PC-3 (cell line): Measurements from ENCODE around the gene THRB. TPM values are rescaled to one million over a fixed set of nuclear protein-coding genes. Genes with fewer than 3 reads are reported as not detected.

Experiments used
- ATAC-seq: fragments of 200-7000 bp; cut with Tn5 transposase; 2 replicates; pipeline ENCODE4 v1.9.1; 2020; ENCODE audit warnings: mild to moderate bottlenecking, moderate library complexity
- BruUV-seq: library from RNA; stranded (reverse); fragments of 400-500 nt; replicated peaks from 2 replicates; lab custom pipeline; 2021; lab: Mats Ljungman, UMichigan
- CTCF ChIA-PET: fragments of 300-600 bp; sonication (Branson Sonifier 250); formaldehyde crosslinking; loops from one replicate; lab custom pipeline; 2022; ENCODE audit warnings: antibody characterized with exemption; lab: Charles Lee
- POLR2A ChIA-PET: fragments of 300-600 bp; sonication (Branson Sonifier 250); formaldehyde crosslinking; loops from one replicate; lab custom pipeline; 2022; ENCODE audit warnings: antibody characterized with exemption; ENCODE audit not compliant: unreplicated experiment; lab: Charles Lee
- DNase-seq: peaks from one replicate; pipeline ENCODE4 v3.0.0-alpha.2; 2015
- H2AFZ ChIP-seq: fragments of 300-600 bp; sonication (generic); 2 replicates; pipeline ENCODE4 v1.6.0; 2016; ENCODE audit warnings: antibody characterized with exemption, low read length
- H3F3A ChIP-seq: fragments of 300-600 bp; sonication (generic); one replicate; pipeline ENCODE4 v1.6.0; 2017; ENCODE audit warnings: antibody characterized with exemption, low read length, control low read depth, mild to moderate bottlenecking; ENCODE audit not compliant: unreplicated experiment
- H3K27ac ChIP-seq: fragments of 300-600 bp; sonication (generic); 2 replicates; pipeline ENCODE4 v1.5.1; 2016; ENCODE audit warnings: mild to moderate bottlenecking, low read length
- H3K27me3 ChIP-seq: fragments of 300-600 bp; sonication (generic); 2 replicates; pipeline ENCODE4 v1.6.1; 2016; ENCODE audit warnings: low read length, mixed read lengths
- H3K36me3 ChIP-seq: fragments of 300-600 bp; sonication (generic); 2 replicates; pipeline ENCODE4 v1.6.1; 2016; ENCODE audit warnings: low read depth, mixed run types, low read length, mixed read lengths
- H3K4me1 ChIP-seq: fragments of 300-600 bp; sonication (generic); 2 replicates; pipeline ENCODE4 v1.5.1; 2016; ENCODE audit warnings: low read length; ENCODE audit not compliant: insufficient read depth
- H3K4me2 ChIP-seq: fragments of 300-600 bp; sonication (generic); 2 replicates; pipeline ENCODE4 v1.6.0; 2016; ENCODE audit warnings: low read length
- H3K4me3 ChIP-seq: fragments of 300-600 bp; sonication (generic); 2 replicates; pipeline ENCODE4 v1.5.1; 2016; ENCODE audit warnings: mild to moderate bottlenecking, low read length, mixed read lengths
- H3K79me2 ChIP-seq: fragments of 300-600 bp; sonication (generic); 2 replicates; pipeline ENCODE4 v1.6.1; 2017; ENCODE audit warnings: low read length, mixed read lengths
- H3K9ac ChIP-seq: fragments of 300-600 bp; sonication (generic); 2 replicates; pipeline ENCODE4 v1.6.0; 2016; ENCODE audit warnings: mild to moderate bottlenecking, low read length
- H3K9me2 ChIP-seq: fragments of 300-600 bp; sonication (generic); replicated peaks from 2 replicates; pipeline ENCODE4 v1.6.1; 2016; ENCODE audit warnings: mixed run types, low read length, mixed read lengths
- H3K9me3 ChIP-seq: fragments of 300-600 bp; sonication (generic); 2 replicates; pipeline ENCODE4 v1.6.1; 2016; ENCODE audit warnings: low read length, mixed read lengths
- H4K20me1 ChIP-seq: fragments of 300-600 bp; sonication (generic); 2 replicates; pipeline ENCODE4 v1.6.1; 2016; ENCODE audit warnings: low read length, mixed read lengths
- CTCF ChIP-seq: fragments of 300-600 bp; sonication (generic); conservative IDR thresholded peaks from 2 replicates; pipeline ENCODE4 v1.5.1; 2017; ENCODE audit warnings: antibody characterized with exemption, low read depth, mild to moderate bottlenecking, low read length
- EZH2 ChIP-seq: fragments of 300-600 bp; sonication (generic); IDR thresholded peaks from one replicate; pipeline ENCODE4 v1.6.1; 2017; ENCODE audit warnings: antibody characterized with exemption, mild to moderate bottlenecking, low read length; ENCODE audit not compliant: unreplicated experiment
- EZH2phosphoT487 ChIP-seq: fragments of 300-600 bp; sonication (generic); IDR thresholded peaks from 2 replicates; pipeline ENCODE4 v1.6.1; 2018; ENCODE audit warnings: mild to moderate bottlenecking, antibody characterized with exemption, low read length, borderline replicate concordance
- intact Hi-C: fragments of 100-400 bp; cut with micrococcal nuclease; formaldehyde crosslinking; loops from 2 replicates; pipeline ENCODE4 v1.9.0; 2023
- total RNA-seq: library from RNA; depleted of rRNA; stranded (reverse); fragments of >200 nt; gene quantifications from 2 replicates; pipeline ENCODE4 v1.2.3, GENCODE V29; 2014

Gene THRB
- total RNA-seq, 1 experiment from 2014 or later: 9.7 TPM

DNA sequence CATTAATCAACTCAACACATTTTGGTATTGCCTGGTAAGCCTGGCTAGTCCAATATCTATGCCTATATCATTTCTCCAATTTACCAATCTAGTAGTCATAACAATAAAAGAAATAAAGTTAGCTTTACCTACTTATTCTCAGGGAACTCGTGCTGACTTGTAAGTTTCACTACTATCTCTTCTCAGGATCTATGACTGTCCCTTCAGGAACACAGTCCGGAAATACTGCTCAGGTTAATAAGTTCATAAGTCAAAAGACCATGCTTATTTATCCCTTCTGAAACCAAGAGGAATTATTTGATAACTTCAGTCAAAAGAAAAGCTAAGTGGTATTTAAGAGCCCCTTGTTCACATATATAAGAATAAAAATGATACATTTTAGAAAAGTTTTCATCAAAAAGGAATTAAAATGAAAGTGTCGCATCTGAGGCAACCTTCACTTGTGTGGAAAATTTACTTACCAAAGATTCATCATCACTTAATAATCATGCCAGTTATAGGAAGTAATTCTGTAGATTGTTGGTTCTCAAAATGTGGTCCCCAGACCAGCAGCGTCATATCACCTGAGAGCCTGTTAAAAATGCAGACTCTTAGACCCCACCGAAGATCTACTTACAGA lies 15.5 kb upstream of the THRB start:
- H4K20me1 ChIP-seq: no peaks in the 10 kb centered on the region
- no peak overlapping the region for H3K4me3 ChIP-seq
- H3K27ac ChIP-seq: peak overlapping the region; percentile 82
- ChIA-PET CTCF (no interaction called here), POLR2A (no interaction called here)
- no TSS peak for BruUV-seq
- H2AFZ ChIP-seq: no peak overlapping the region
- peaks cover 62% of the 10 kb centered on the region for H3K4me1 ChIP-seq
- H3K9me3 ChIP-seq: no peaks in the 10 kb centered on the region
- intact Hi-C loops: no loop called here
- no peaks in the 10 kb centered on the region for H3K79me2 ChIP-seq
- ATAC-seq: no peak
- peaks cover 5% of the 10 kb centered on the region for H3F3A ChIP-seq
- H3K4me2 ChIP-seq: peak overlapping the region; percentile 20; the same call in 1 of the 2 replicates
- H3K27me3 ChIP-seq: no peaks in the 10 kb centered on the region
- no peaks in the 10 kb centered on the region for H3K36me3 ChIP-seq
- no peaks in the 10 kb centered on the region for H3K9me2 ChIP-seq
- TF ChIP-seq EZH2phosphoT487 (no peak), EZH2 (no peak), CTCF (no peak)
- H3K9ac ChIP-seq: peak overlapping the region; percentile 39; the same call in 1 of the 2 replicates
- peak; percentile 73 for DNase-seq

DNA sequence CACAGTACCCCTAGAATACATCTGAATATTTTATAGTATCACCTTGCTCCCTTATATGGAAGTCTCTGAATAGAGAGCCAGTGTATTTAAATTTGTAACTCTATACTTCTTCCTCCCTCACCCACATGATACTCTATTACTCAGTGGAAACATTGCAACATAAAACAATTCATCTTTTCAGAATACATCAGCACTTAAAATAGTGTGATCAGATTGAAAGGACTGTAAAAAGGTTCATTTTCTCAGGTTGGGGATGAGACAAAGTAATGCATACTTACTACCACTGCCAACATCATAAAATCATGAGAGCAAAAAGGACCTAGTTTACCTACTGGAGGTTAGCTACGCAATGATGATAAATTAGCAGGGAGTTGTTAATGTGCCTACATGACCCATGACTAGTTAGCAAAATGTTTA lies 13.8 kb upstream of the THRB start:
- Histone ChIP-seq H4K20me1 (no peaks in the 10 kb centered on the region), H3K27me3 (no peaks in the 10 kb centered on the region), H2AFZ (no peak overlapping the region), H3K27ac (peak overlapping the region; percentile 82), H3K9me2 (no peaks in the 10 kb centered on the region), H3K4me2 (peak overlapping the region; percentile 46), H3K36me3 (no peaks in the 10 kb centered on the region), H3F3A (no peaks in the 10 kb centered on the region), H3K4me1 (peaks cover 45% of the 10 kb centered on the region), H3K79me2 (no peaks in the 10 kb centered on the region), H3K9ac (peak overlapping the region; percentile 39), H3K4me3 (no peak overlapping the region), H3K9me3 (no peaks in the 10 kb centered on the region)
- peak; percentile 88 for DNase-seq
- TSS peak; percentile 84 for BruUV-seq
- ATAC-seq: peak; percentile 89
- ChIA-PET CTCF (no interaction called here), POLR2A (no interaction called here)
- intact Hi-C loops: no loop called here
- TF ChIP-seq CTCF (no peak), EZH2 (no peak), EZH2phosphoT487 (no peak)

GRCh38 chr3:24507776-24508422 lies 13.2 kb upstream of the THRB start:
- Histone ChIP-seq H2AFZ (peak overlapping the region; percentile 39; the same call in 1 of the 2 replicates), H3K27ac (peak overlapping the region; percentile 82), H3K4me1 (peaks cover 44% of the 10 kb centered on the region), H3K27me3 (no peaks in the 10 kb centered on the region), H3K4me2 (peak overlapping the region; percentile 46; the same call in 1 of the 2 replicates), H3K9me3 (no peaks in the 10 kb centered on the region), H3K9ac (peak overlapping the region; percentile 39), H3K79me2 (no peaks in the 10 kb centered on the region), H4K20me1 (no peaks in the 10 kb centered on the region), H3F3A (no peaks in the 10 kb centered on the region), H3K36me3 (no peaks in the 10 kb centered on the region), H3K9me2 (no peaks in the 10 kb centered on the region), H3K4me3 (no peak overlapping the region)
- intact Hi-C loops: no loop called here
- peak; percentile 7 for ATAC-seq
- DNase-seq: no peak
- TF ChIP-seq EZH2 (no peak), EZH2phosphoT487 (no peak), CTCF (no peak)
- POLR2A ChIA-PET: no interaction called here
- TSS peak; percentile 82 for BruUV-seq
- CTCF ChIA-PET: no interaction called here
